Prostate gland (tissue), 2 donors: Measurements from ENCODE around the gene EXD3. TPM values are rescaled to one million over a fixed set of nuclear protein-coding genes. Genes with fewer than 3 reads are reported as not detected.

Experiments used
- DNase-seq: peaks from one replicate; pipeline ENCODE4 v3.0.0-alpha.2; 2019; ENCODE audit warnings: low spot score
- H3K27ac ChIP-seq, 2 donors: fragments of 200-600 bp; sonication (generic); 2 replicates each; pipeline ENCODE4 v1.5.1; 2017 to 2019
- H3K27me3 ChIP-seq: fragments of 200-600 bp; sonication (generic); replicated peaks from 2 replicates; pipeline ENCODE4 v1.5.1; 2019; ENCODE audit not compliant: insufficient read depth
- H3K36me3 ChIP-seq, 2 donors: fragments of 200-600 bp; sonication (generic); 1 replicate in 1 of 2; 2 replicates in 1 of 2; pipeline versions ENCODE4 v1.5.1 to v1.8.1; 2017 to 2019
- H3K4me1 ChIP-seq: fragments of 200-600 bp; sonication (generic); replicated peaks from 2 replicates; pipeline ENCODE4 v1.5.1; 2019
- H3K4me3 ChIP-seq, 2 donors: fragments of 200-600 bp; sonication (generic); 2 replicates each; pipeline ENCODE4 v1.5.1; 2017 to 2019
- H3K9me3 ChIP-seq: fragments of 200-600 bp; sonication (generic); 2 replicates; pipeline ENCODE4 v1.5.1; 2017
- CTCF ChIP-seq, 4 experiments: fragments of 200-600 bp in 2 of 4; fragments of 450-650 bp in 2 of 4; sonication (generic) in 2 of 4; IDR thresholded peaks; 1 replicate in 3 of 4; 2 replicates in 1 of 4; pipeline ENCODE4 v1.5.1; 2016 to 2019; ENCODE audit warnings: antibody characterized with exemption in 4 of 4, mild to moderate bottlenecking in 2 of 4, moderate library complexity in 2 of 4
- POLR2A ChIP-seq: fragments of 450-650 bp; IDR thresholded peaks from one replicate; pipeline ENCODE4 v1.6.1; 2016; ENCODE audit warnings: antibody characterized with exemption, mild to moderate bottlenecking
- POLR2AphosphoS5 ChIP-seq: sonication (generic); formaldehyde crosslinking; IDR thresholded peaks from one replicate; pipeline ENCODE4 v1.6.1; 2017; ENCODE audit warnings: antibody characterized with exemption
- WGBS: methylation state at CpG from one replicate; pipeline ENCODE4 v1.1.5; 2018; 5-methylcytosine and 5-hydroxymethylcytosine counted together
- intact Hi-C: fragments of 100-400 bp; cut with DNase I; formaldehyde crosslinking; loops from one replicate; pipeline ENCODE4 v1.14.2; 2022
- total RNA-seq, 2 donors: library from RNA; depleted of rRNA; stranded (reverse); fragments of >200 nt; gene quantifications; one replicate each; pipeline ENCODE4 v1.1.0, GENCODE V29; 2016

Gene EXD3
- total RNA-seq, 2 donors from 2014 or later: 32.6 to 44.8 TPM

GRCh38 chr9:137444106-137444790, 21.3 kb upstream of the EXD3 start:
- intact Hi-C loops: no loop called here
- H3K4me3 ChIP-seq: no peak overlapping the region
- 91% methylated on average over 14 of the region's 14 CpGs for WGBS

DNA sequence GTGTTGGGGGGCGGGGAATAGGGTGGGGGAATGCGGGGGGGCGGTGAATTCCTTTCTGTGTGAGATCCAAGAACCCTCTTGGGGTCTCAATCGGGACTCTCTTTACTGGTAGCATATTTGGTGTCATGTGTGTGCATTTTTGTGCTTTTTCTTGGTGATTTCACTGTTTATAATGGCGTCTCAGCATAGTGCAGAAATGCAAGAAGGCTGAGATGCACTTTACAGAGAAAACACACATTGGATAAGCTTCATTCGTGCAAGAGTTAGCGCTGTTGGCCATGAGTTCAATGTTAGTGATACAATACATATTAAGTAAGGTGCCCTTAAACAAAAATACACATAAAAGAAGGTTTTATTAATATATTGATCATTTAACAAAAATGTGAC, 19.0 kb upstream of the EXD3 start:
- no peak for DNase-seq
- no peaks in the 10 kb centered on the region for H3K27me3 ChIP-seq
- H3K4me1 ChIP-seq: no peaks in the 10 kb centered on the region
- TF ChIP-seq POLR2A: no peak
- TF ChIP-seq POLR2AphosphoS5: no peak
- no peak for TF ChIP-seq CTCF (IDR thresholded peaks at IDR 0.05)
- no peaks in the 10 kb centered on the region for H3K36me3 ChIP-seq
- WGBS: 22% methylated on average over 6 of the region's 7 CpGs
- intact Hi-C loops: no loop called here
- no peaks in the 10 kb centered on the region for H3K9me3 ChIP-seq
- H3K27ac ChIP-seq: no peak overlapping the region
- H3K4me3 ChIP-seq: peak overlapping the region in 1 of 2 donors; percentile 35

More at GRCh38 chr9:137444106-137444790, 21.3 kb upstream of the EXD3 start:
- DNase-seq: no peak
- no peaks in the 10 kb centered on the region for H3K27me3 ChIP-seq
- TF ChIP-seq POLR2AphosphoS5: no peak
- no peak for TF ChIP-seq CTCF (IDR thresholded peaks at IDR 0.05)
- TF ChIP-seq POLR2A: no peak
- H3K4me1 ChIP-seq: no peaks in the 10 kb centered on the region
- no peaks in the 10 kb centered on the region for H3K36me3 ChIP-seq
- no peaks in the 10 kb centered on the region for H3K9me3 ChIP-seq
- H3K27ac ChIP-seq: no peak overlapping the region

GRCh38 chr9:137441289-137441934, 18.4 kb upstream of the EXD3 start, which contains the start of gene ENTPD8:
Gene ENTPD8 (minus strand): TSS chr9:137441357. CDS start chr9:137438285, 3,072 bp downstream.
- Histone ChIP-seq H3K4me1 (no peaks in the 10 kb centered on the region), H3K9me3 (no peaks in the 10 kb centered on the region), H3K4me3 (peak within 1 kb of the TSS; percentile 22 to 35), H3K27me3 (no peaks in the 10 kb centered on the region), H3K36me3 (no peaks in the 10 kb centered on the region), H3K27ac (no peak within 1 kb of the TSS)
- intact Hi-C loops: no loop called here
- DNase-seq: no peak
- no peak for TF ChIP-seq POLR2AphosphoS5
- no peak for TF ChIP-seq CTCF (IDR thresholded peaks at IDR 0.05)
- TF ChIP-seq POLR2A: no peak
- WGBS: 0% methylated on average over 16 of the region's 62 CpGs

- no peaks in the 10 kb centered on the region for H3K27me3 ChIP-seq
- DNase-seq: no peak
- WGBS: 60% methylated on average over 11 of the region's 18 CpGs
Observed at GRCh38 chr9:137439158-137439714, 16.3 kb upstream of the EXD3 start.

More at GRCh38 chr9:137439158-137439714, 16.3 kb upstream of the EXD3 start:
- H3K27ac ChIP-seq: no peak overlapping the region
- no peaks in the 10 kb centered on the region for H3K9me3 ChIP-seq
- no peaks in the 10 kb centered on the region for H3K36me3 ChIP-seq
- no peak for TF ChIP-seq CTCF (IDR thresholded peaks at IDR 0.05)
- TF ChIP-seq POLR2A: no peak
- no peak for TF ChIP-seq POLR2AphosphoS5
- intact Hi-C loops: no loop called here
- no peak overlapping the region for H3K4me3 ChIP-seq
- peaks cover 3% of the 10 kb centered on the region for H3K4me1 ChIP-seq
